GM18951 (cell line): Measurements from ENCODE around the gene HNF4A.
"Not testable (repeated sequence)": the region's sequence is repeated elsewhere in the genome, so short reads cannot be mapped to it uniquely, and the experiment has no call there.

Experiments used
- POLR2A ChIP-seq: IDR thresholded peaks from 4 replicates; pipeline ENCODE4 v1.6.1; 2011; ENCODE audit warnings: mild to moderate bottlenecking; ENCODE audit not compliant: insufficient read length, insufficient read depth; ENCODE audit errors: extremely low read depth
- in situ Hi-C: fragments of 300-500 bp; cut with MboI; formaldehyde crosslinking; loops from one replicate; pipeline ENCODE4 v1.12.0; 2022; ENCODE audit warnings: low sequenced_read_pairs, mixed read lengths, inconsistent platforms; ENCODE audit not compliant: unreplicated experiment

Gene HNF4A

GRCh38 chr20:44355498-44356352 is at the start of gene HNF4A:
HNF4A (plus strand) TSS chr20:44355699; CDS start chr20:44355805, 106 bp downstream.
- no peak for TF ChIP-seq POLR2A
- in situ Hi-C loops: no loop called here

- in situ Hi-C loops: no loop called here
- TF ChIP-seq POLR2A: no peak
Measured at GRCh38 chr20:44306927-44307326, 48.6 kb upstream of the HNF4A start.

DNA sequence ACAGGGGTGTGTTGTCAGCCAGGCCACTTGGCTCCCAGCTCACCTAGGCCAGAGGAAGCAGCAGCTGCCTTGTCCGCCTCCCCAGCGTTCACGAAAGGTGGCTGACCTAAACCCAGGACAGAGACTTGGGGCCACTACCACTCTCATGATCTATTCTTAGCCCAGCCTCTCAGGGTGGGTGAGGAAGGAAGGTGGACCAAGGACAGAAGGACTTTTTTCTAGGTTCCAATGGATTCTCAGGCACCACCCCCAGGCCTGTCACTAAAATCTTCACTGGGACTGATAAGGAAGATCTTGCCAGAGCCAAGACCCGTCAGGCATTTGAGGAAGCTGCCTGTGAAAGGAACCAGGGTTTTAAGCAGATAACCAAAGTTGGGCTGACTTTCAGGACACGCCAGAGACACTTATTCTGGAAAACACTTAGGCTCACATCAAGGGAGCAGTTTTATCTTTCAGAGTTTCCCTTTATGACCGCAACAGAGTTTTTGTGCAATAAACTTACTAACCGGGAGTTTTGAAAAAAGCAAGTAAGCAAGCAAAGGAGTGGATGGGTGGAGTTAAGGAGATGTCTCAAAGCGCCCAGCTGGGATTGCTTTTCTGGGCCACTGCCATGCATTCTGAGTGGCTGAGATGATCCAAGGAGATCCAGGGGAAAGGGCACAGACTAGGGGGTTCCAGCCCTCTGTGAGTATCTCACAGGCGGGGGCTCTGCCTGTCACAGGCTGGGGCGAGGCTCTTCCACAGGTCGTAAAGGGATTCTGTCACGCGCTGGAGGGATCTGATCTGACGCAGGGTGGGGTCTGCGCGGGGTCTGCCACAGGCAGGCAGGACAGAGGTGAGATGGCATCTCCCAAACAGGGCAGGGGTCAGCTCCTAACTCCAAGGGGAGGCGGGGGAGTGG is 45.5 kb upstream of the HNF4A start:
- no peak for TF ChIP-seq POLR2A
- in situ Hi-C loops: loop anchor here (5.0 kb wide), 1 partner anchor 93 kb away; no protein-coding TSS in a partner anchor

GRCh38 chr20:44310664-44311639 is 44.5 kb upstream of the HNF4A start, which contains the start of gene FITM2:
FITM2 (minus strand) TSS chr20:44311202; CDS start chr20:44311148, 54 bp downstream.
- in situ Hi-C loops: loop anchor here (5.0 kb wide), 1 partner anchor 94 kb away; no protein-coding TSS in a partner anchor
- TF ChIP-seq POLR2A: peak; percentile 68

GRCh38 chr20:44314870-44315269 is 40.6 kb upstream of the HNF4A start:
- in situ Hi-C loops: loop anchor here (5.0 kb wide), 1 partner anchor 98 kb away; no protein-coding TSS in a partner anchor
- TF ChIP-seq POLR2A: no peak

DNA sequence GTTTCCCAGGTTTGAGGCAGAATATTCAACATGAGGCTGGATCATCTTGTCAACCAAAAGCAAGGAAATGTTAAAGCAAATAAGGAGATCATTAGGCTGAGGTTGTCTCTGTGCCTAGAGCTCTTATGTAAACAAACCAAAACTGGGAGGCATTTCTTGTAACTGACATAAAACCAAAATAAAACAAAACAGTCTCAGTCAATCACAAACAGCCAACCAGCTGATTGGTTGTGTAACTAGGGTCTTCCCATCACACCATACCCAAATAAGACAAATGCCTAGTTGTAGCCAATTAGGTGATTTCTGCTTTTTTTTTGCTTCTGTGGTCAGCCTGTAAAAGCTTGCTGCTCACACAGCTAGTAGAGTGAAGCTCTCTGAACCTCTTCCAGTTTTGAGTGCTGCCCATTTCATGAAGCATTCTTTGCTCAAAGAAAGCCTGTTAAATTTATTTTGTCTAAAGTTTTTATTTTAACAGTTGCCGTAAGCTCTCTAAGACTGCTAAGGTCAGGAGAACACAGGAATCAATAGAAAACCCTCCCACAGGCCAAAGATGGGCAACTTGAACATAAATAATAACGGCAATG is 35.6 kb upstream of the HNF4A start:
- TF ChIP-seq POLR2A: no peak
- in situ Hi-C loops: no loop called here

GRCh38 chr20:44324343-44324742 is 31.2 kb upstream of the HNF4A start:
- in situ Hi-C loops: no loop called here
- no peak for TF ChIP-seq POLR2A

DNA sequence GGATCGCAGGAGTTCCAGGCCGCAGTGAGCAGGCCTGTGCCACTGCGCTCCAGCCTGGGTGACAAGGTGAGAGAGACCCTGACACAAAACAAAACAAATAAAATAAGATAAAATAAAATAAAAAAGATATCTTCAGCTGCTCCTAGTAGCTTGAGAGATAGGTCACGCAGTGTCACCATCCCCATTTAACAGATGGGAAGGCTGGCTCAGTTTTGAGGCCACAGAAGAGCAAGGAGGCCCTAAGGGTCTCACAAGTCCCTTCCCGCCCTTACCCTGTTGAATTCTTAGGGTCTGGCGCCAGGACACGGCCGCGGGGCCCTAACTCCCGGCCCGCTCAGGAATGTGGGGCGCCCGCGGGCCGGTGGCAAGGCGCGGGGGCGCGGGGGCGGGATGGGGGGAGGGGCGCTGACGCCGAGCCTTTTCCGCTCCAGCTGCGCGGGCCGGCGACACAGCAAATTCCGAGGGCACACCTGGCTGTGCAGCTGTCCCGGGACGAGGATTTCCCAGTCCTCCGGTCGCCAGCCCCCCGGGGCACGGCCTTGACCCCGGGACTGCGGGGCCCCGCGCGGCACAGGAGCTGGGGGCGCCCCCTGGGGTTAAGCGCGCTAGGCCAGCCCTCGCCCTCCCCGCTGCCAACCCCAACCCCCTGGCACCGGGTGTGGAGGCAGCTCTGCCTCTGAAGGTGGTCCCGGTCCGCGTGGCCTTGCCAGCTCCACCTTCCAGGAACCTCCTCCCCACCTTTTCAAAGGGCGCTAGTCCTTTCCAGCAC is 28.9 kb upstream of the HNF4A start:
- in situ Hi-C loops: no loop called here
- no peak for TF ChIP-seq POLR2A

DNA sequence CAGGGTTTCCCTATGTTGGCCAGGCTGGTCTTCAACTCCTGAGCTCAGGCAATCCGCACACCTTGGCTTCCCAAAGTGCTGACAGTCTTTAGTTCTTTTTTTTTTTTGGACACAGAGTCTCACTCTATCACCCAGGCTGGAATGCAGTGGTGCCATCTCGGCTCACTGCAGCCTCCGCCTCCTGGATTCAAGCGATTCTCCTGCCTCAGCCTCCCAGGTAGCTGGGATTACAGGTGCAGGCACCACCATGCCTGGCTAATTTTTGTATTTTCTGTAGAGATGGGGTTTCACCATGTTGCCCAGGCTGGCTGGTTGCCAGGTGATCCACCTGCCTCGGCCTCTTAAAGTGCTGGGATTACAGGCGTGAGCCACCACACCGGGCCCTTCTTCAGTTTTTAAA is 27.8 kb upstream of the HNF4A start:
- in situ Hi-C loops: not testable (repeated sequence)

DNA sequence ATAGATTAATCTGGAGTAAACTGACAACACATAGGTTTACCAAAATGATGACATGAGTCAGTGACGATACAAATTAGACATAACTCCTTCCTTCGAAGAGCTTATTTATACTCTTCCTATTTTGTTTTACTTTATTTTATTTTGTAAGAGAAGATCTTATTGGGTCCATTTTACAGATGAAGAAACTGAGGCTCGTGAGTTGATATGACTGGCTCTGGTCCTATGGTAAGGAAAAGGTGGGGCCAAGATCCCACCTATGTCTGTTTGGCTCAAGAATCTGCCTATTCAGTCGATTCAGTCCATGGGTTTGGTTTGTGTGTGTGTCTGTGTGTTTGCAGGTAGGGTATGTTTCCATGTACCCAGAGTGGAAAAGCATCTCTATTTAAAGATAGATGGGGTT is 27.1 kb upstream of the HNF4A start:
- in situ Hi-C loops: no loop called here
- no peak for TF ChIP-seq POLR2A

GRCh38 chr20:44331201-44331600 is 24.3 kb upstream of the HNF4A start:
- no peak for TF ChIP-seq POLR2A
- in situ Hi-C loops: no loop called here
